ENCODE data around the gene PECR.
"Not testable (repeated sequence)": the region's sequence is repeated elsewhere in the genome, so short reads cannot be mapped to it uniquely, and the experiment has no call there.

The PECR gene

DNA sequence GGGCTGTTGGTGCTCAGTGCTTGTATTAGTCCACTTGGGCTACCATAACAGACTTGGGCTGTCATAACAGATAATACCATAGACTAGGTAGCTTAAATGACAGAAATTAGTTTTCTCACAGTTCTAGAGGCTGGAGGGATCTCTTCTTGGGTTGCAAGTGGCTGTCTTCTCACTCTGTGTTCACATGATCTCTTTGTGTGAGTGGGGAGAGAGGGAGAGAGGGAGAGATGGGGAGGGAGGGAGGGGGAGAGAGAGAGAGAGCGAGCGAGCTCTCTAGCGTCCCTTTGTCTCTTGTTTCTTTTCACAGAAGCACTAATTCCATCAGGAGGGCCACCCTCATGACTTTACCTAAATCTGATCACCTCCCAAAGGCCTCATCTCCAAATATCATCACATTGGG is 23.1 kb upstream of the PECR start:
- no peak for DNase-seq (ENCODE audit: low read depth in 2 of 2)

DNA sequence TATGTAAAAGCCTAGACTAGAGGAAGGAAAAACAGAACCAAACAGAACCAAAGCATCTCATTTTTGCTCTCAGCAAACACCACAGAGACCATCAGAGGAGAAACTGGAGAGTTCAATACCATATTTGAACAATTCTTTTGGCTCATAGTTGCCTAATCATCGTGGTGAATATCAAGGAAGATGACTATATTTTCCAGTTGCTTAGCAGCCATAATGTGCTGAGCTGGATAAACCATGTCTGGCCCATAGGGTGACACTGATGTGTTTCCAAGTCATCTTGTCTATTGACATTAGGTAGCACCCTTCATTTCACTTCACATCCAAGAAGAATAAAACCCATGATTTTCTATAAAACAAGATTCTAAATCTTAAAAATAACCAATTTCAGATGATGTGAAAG is 21.6 kb upstream of the PECR start:
- no peak for DNase-seq (ENCODE audit: low read depth in 2 of 2)

GRCh38 chr2:216101109-216101508 is 19.5 kb upstream of the PECR start:
- DNase-seq (ENCODE audit: low read depth in 2 of 2) = no peak

DNA sequence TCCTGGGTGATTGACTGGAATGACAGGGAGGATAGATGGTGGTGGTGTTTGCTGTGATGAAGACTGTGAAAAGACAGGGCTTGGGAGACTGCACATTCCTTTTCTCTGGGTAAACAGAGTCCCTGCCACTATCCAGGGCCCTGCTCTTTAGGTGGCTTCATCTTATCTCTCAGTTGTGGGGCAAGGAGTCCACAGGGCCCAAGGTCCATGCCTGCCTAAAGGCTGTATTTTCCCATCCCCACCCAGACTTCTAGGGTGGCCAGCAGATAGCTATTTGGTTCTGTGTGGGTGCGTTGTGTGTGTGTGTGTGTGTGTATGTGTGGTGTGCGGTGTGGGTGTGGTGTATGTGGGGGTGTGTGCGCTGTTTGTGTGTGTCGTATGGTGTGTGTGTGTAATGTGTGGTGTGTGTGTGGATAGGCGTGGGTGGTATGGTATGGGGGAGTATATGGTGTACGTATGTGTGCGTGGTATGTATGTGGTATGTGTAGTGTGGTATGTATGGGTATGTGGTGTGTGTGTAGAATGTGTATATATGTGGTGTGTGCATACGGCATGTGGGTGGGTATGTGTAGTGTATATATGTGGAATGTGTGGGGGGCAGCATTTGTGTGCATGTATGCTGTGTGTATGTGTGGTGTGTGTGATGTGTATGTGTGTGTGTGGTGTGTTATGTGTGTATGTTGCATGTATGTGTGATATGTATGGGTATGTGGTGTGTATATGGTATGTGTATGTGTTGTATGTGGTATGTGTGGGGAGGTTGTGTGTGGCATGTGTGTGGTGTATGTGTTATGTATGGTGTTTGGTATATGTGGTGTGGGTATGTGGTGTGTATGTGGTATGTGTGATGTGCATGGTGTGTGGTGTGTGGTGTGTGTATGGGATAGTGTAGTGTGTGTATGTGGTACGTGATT is 17.1 kb upstream of the PECR start:
- no peak for DNase-seq (ENCODE audit: low read depth in 2 of 2)

DNA sequence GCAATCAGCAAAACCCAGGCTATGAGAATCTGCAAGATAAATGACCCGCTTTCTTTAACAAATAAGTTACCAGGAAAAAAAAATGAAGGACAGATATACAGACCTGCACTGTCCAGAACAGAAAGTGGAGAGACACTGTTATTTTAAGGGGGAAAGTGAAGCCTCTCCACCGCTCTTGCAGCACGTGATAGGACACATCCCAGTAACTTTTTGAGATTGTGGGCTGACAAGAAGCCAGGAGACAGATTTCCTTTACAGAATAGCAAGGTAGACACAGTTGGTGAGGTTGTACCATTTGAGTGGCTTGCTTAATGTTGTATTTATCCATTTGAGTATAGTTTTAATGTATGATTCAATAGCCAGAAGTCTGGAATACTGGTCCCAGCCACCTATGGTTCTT is 13.1 kb upstream of the PECR start:
- DNase-seq (ENCODE audit: low read depth in 2 of 2) = no peak

GRCh38 chr2:216092646-216093045 is 11.0 kb upstream of the PECR start:
- no peak for DNase-seq (ENCODE audit: low read depth in 2 of 2)

DNA sequence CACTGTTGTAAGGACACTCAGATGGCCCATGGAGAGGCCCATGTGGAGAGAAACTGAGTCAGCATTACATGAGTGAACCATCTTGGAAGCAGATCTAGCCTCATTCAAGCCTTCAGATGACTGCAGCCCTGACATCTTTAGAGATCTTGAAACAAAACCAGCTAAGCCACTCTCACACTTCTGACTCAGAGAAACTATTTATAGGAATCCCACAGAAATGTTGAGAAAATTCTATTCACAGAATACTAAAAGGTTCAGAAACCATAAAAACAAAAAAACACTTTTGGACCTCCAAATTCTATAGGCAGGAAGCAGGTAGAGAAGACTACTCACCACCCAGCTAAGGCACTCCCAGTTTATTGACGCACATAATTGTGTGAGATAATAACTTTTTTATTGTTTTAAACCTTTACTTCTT is 8.8 kb upstream of the PECR start:
- no peak for DNase-seq (ENCODE audit: low read depth in 2 of 2)

GRCh38 chr2:216086207-216086893 is 4.7 kb upstream of the PECR start:
- no peak for DNase-seq (ENCODE audit: low read depth in 2 of 2)

- no peak for DNase-seq (ENCODE audit: low read depth in 2 of 2)
Observed at GRCh38 chr2:216084547-216084946, 2.9 kb upstream of the PECR start.

DNA sequence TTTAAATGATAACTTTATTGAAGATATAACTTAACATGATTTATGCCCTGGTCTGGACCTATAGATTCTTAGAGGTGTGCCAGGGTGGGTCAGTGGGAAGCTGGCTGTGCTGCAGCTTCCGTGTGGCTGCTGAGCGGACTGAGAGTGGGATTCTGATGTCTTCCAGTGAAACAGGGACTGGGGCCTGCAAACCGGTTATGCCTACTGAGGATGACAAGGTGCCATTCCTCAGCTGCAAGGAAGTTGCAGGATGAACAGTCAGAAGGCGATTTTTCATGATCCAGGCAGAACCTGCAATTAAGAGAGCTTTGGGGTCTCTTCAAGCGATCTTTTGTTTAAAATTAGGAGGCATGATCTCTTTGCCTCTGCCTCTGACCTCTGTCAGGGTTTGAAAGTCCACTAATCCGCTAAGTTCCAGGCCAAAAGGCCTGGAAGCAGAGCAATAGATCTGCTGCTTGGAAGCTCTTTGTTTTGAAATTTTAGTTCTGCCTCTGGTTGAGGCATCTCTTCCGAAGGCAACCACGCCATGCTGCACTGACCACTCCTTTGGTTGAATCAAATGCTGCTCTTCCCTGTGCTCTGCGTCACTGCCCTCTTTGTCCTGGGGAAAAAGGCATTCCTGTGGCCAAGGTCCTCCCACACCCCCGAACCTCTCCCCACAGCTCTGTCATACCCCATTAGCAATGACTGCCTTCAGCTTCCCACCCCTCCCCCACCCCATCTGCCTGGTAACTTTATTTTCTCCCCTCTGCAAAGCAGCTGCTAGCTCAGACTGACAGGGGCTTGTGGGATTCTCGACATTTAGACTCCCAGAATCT is 2.1 kb upstream of the PECR start:
- no peak for DNase-seq (ENCODE audit: low read depth in 2 of 2)

DNA sequence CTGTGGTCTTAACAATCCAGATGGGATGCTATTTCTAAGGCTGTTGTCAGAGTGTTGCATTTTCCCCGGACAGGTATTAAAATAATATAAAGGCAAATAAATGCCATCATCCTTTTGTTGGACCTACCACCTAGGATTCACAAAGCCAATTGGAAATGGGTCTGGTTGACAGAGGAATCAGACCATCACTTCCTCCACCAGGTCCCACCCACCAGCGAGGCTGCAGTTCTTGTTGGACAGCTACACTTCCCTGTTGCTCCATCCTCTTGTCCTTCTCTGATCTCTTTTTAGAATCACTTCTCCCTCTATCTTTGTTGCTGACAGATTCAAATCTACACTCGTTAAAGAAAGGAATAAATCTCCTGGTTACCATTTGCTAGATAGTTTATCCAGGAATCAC is 1.2 kb upstream of the PECR start:
- DNase-seq (ENCODE audit: low read depth in 2 of 2) = no peak

DNA sequence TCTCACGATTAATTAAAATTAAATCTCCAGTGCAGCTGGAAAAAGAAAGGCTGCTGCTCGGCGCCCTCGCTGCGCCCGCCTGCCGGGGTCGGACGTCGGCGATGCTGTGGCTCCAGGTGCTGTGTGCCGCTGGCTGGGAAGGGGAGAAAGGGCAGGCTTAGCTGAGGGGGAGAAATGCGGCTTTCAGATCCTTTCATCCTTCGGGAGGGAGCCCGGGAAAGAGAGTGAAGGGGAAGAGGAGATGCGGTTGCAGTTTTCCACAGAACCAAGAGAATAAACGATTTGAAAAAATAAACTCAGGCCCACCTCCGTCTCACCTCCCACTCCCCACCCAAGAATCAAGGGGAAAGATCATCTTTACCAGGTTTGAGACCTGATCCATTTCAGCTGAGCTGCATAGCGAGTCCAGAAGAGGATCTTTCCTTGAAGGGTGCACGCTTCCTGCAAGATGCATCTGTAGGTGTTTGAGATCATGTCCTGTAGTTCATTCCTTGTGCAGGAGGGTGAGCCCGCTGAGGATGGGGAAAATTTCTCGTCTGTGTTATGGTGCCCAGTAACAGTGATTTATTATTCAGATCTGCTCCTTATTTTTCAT is 605 bp upstream of the PECR start:
- DNase-seq (ENCODE audit: low read depth in 2 of 2) = no peak

GRCh38 chr2:216081012-216081411 is 597 bp downstream of the PECR start:
- DNase-seq (ENCODE audit: low read depth in 2 of 2) = no peak

GRCh38 chr2:216080048-216080447 is 1.6 kb downstream of the PECR start:
- not testable (repeated sequence) for DNase-seq (ENCODE audit: low read depth in 2 of 2)

GRCh38 chr2:216078776-216079175 is 2.8 kb downstream of the PECR start:
- DNase-seq (ENCODE audit: low read depth in 2 of 2) = no peak

- no peak for DNase-seq (ENCODE audit: low read depth in 2 of 2)
Observed at GRCh38 chr2:216075510-216076485, 5.8 kb downstream of the PECR start.

GRCh38 chr2:216074794-216075193 is 6.8 kb downstream of the PECR start:
- DNase-seq (ENCODE audit: low read depth in 2 of 2) = no peak

- DNase-seq (ENCODE audit: low read depth in 2 of 2) = no peak
Observed at GRCh38 chr2:216074380-216074779, 7.2 kb downstream of the PECR start.

GRCh38 chr2:216073773-216074172 is 7.8 kb downstream of the PECR start:
- DNase-seq (ENCODE audit: low read depth in 2 of 2) = no peak

- DNase-seq (ENCODE audit: low read depth in 2 of 2) = no peak
Observed at GRCh38 chr2:216072473-216072872, 9.1 kb downstream of the PECR start.

All from stimulated activated CD8-positive, alpha-beta memory T cell treated with anti-CD3 and anti-CD28 coated beads, Interleukin-7, amount 100 ng/mL, for 1 hour (primary cell).